GM06990 (cell line): Measurements from ENCODE around the gene KRTAP5-3.
A peak's percentile ranks its signal among the peaks of the same experiment; 100 is the strongest.

Experiments used
- DNase-seq: peaks from one replicate; pipeline ENCODE4 v3.0.0-alpha.2; 2011; ENCODE audit not compliant: insufficient read length; ENCODE audit errors: extremely low read depth
- H3K27me3 ChIP-seq: replicated peaks from 2 replicates; pipeline ENCODE4 v1.6.0; 2011; ENCODE audit warnings: low read length; ENCODE audit not compliant: control insufficient read depth, insufficient read depth
- H3K36me3 ChIP-seq: 2 replicates; pipeline ENCODE4 v1.5.1; 2011; ENCODE audit warnings: low read length; ENCODE audit not compliant: control insufficient read depth, insufficient read depth
- H3K4me3 ChIP-seq: replicated peaks from 2 replicates; pipeline ENCODE4 v1.5.1; 2011; ENCODE audit warnings: low read depth, mild to moderate bottlenecking, control low read depth, low read length
- CTCF ChIP-seq: IDR thresholded peaks from 2 replicates; pipeline ENCODE4 v1.5.1; 2011; ENCODE audit warnings: low read length, control low read depth, mild to moderate bottlenecking, inconsistent platforms; ENCODE audit not compliant: insufficient read depth, poor library complexity, severe bottlenecking

The KRTAP5-3 gene

GRCh38 chr11:1640076-1640946 is 32.0 kb upstream of the KRTAP5-3 start:
- H3K27me3 ChIP-seq, result no peaks in the 10 kb centered on the region; the same call in 1 of the 2 replicates
- no peak for DNase-seq
- no peaks in the 10 kb centered on the region for H3K36me3 ChIP-seq
- H3K4me3 ChIP-seq, result no peak overlapping the region
- TF ChIP-seq CTCF, result peak; percentile 90

- Histone ChIP-seq H3K36me3 (no peaks in the 10 kb centered on the region), H3K4me3 (no peak overlapping the region), H3K27me3 (no peaks in the 10 kb centered on the region; the same call in 1 of the 2 replicates)
- TF ChIP-seq CTCF, result no peak
- no peak for DNase-seq
Observed at GRCh38 chr11:1639666-1640065, 31.4 kb upstream of the KRTAP5-3 start.

GRCh38 chr11:1639102-1639620 is 30.9 kb upstream of the KRTAP5-3 start:
- TF ChIP-seq CTCF, result no peak
- Histone ChIP-seq H3K4me3 (no peak overlapping the region), H3K27me3 (no peaks in the 10 kb centered on the region; the same call in 1 of the 2 replicates), H3K36me3 (no peaks in the 10 kb centered on the region)
- no peak for DNase-seq

DNA sequence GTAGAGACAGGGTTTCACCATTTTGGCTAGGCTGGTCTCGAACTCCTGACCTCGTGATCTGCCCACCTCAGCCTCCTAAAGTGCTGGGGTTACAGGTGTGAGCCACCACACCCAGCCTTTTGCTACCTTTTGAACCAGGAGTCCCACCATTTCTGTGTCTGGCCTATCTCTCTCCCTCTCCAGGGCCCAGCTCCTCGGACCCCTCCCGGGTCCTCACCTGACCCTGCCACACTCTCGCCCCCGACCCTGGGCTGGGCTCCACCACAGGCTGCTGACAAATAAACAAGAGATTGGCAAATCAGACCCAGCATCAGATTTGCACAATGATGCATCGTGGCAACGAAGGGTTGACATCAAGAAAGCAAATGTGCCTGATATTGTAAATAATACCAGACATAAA is 30.1 kb upstream of the KRTAP5-3 start:
- no peaks in the 10 kb centered on the region; the same call in 1 of the 2 replicates for H3K27me3 ChIP-seq
- no peak overlapping the region for H3K4me3 ChIP-seq
- DNase-seq, result no peak
- TF ChIP-seq CTCF, result no peak
- no peaks in the 10 kb centered on the region for H3K36me3 ChIP-seq

- no peak for DNase-seq
- no peaks in the 10 kb centered on the region; the same call in 1 of the 2 replicates for H3K27me3 ChIP-seq
- no peaks in the 10 kb centered on the region for H3K36me3 ChIP-seq
- H3K4me3 ChIP-seq, result no peak overlapping the region
- no peak for TF ChIP-seq CTCF
Observed at GRCh38 chr11:1637628-1638027, 29.4 kb upstream of the KRTAP5-3 start.
